GM18868 (cell line): ENCODE data around the gene PIGR.

Experiments
- ATAC-seq: cut with Tn5 transposase; IDR thresholded peaks from one replicate; pipeline ENCODE4 v1.9.1; 2021; ENCODE audit warnings: mild to moderate bottlenecking, moderate library complexity; ENCODE audit not compliant: unreplicated experiment

PIGR gene, protein sequence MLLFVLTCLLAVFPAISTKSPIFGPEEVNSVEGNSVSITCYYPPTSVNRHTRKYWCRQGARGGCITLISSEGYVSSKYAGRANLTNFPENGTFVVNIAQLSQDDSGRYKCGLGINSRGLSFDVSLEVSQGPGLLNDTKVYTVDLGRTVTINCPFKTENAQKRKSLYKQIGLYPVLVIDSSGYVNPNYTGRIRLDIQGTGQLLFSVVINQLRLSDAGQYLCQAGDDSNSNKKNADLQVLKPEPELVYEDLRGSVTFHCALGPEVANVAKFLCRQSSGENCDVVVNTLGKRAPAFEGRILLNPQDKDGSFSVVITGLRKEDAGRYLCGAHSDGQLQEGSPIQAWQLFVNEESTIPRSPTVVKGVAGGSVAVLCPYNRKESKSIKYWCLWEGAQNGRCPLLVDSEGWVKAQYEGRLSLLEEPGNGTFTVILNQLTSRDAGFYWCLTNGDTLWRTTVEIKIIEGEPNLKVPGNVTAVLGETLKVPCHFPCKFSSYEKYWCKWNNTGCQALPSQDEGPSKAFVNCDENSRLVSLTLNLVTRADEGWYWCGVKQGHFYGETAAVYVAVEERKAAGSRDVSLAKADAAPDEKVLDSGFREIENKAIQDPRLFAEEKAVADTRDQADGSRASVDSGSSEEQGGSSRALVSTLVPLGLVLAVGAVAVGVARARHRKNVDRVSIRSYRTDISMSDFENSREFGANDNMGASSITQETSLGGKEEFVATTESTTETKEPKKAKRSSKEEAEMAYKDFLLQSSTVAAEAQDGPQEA

DNA sequence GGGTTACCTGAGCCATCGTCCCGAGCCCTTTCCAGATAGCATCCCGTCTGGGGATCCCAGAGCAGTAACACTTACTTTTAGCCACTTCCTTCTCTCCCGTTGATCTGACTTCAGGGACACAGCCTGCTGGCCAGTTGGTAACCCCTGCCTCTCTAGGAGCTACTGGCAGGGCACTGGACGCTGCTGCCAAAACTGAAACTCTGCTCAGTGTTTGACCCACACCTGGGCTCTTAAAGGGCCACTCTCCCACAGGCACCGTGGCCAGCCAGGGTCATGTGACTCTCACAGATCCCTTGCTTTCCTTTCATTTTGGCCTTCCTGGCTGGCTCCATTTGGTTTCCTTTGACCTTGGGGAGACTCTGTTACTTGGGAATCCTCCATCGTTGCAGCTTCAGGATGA, at the start of gene PIGR:
PIGR (minus strand) TSS at position 206 of the 400 bp plus-strand sequence. CDS start 5,935 bp downstream, outside the sequence.
- no peak for ATAC-seq

DNA sequence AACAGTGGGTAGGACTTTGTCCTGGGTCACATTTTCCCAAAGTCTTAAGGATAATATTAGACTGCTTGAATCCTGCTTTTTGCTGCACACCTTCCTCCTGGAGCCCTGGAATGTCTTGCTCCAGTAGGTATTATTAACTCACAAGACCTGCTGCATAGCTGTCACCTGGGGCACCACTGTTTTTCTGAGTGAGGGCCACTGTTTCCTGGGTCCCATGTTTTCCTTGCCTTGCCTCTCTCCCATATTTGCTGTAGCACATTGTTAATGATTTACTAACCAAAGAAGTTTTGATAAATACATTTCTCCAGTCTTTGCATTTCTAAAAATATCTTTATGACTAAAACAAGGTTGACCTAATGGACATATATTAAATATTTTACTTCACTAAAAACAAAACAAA, 46.5 kb upstream of the PIGR start:
- ATAC-seq = no peak

DNA sequence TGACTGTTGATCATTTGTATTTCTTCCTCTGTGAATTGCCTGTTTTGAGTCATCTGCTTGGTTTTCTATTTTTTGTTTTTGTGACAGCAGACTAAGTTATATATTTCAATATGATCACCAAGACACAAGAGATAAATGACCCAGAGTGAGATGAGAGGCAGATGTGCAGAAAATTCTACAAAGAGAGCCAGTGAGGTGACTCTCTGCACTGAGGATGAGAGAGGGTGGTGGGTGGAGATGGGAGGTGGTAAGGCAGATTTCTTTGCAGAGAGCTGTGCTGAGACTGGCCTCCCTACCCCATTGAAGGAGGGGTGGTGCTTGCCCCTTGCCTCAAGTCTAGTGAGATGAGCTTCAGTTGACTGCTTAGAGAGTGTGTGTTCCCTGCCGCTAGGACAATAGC, 41.6 kb upstream of the PIGR start:
- no peak for ATAC-seq

DNA sequence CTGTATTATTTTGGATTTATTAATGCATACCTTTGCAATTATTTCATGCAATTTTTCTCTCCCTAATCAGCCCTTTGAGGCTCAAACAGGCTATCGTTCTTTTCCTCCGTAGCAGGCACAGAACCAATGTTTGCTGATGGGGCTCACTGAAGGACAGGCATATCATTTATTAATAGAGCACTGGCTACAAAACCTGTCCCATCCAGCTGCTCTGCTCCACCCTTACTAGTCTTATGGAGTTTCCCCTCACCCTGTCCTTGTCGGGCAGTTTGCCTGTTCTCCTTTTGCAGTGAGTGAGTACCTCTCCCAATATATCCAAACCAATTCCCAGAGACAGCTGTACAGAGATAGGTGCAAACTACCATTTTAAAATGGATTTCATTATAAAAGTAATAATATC, 40.6 kb upstream of the PIGR start:
- no peak for ATAC-seq

DNA sequence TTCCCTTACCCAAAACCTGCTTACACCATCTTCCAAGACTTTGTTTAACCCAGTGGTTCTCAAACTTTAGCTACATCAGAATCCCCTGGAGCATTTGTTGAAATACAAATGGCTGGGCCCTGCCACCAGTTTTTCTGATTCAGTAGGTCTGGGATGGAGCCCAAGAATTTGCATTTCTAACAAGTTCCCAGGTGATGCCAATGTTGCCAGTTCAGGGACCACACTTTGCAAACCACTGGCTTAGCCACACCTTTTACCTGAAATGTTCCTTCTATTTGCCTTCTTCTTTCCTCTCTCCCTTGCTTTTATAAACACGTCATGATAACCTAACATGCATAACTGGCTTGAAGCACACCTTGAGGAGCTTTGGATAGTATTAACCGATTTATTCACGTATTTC, 40.1 kb upstream of the PIGR start:
- ATAC-seq = no peak

DNA sequence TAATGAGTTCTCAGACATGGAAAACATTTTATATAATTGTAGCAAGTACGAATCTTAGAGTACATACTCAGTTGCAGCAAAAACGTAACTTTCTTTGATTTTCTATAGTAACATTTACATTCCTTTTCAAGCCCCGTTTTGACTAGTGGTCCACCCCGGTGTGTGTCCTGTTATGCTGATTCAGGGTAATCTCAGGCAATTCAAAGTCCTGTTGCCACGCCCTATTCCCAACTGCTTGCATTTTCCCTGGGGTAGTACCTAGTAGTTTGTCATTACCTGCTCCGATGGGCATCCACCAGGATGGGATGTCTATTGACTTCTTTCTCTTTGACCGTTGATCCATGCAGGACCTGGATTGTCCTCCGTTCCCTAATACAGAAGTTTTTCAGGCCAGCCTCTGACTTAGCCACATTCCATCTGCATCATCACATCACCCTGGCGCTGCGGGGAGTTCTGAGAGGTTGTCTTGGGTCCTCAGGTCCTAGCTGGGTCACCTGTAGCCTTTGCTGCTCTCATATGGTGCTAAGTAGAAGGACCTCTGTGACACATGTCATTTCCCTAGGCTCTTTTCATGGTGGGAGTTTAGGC, 39.0 kb upstream of the PIGR start:
- ATAC-seq = no peak

DNA sequence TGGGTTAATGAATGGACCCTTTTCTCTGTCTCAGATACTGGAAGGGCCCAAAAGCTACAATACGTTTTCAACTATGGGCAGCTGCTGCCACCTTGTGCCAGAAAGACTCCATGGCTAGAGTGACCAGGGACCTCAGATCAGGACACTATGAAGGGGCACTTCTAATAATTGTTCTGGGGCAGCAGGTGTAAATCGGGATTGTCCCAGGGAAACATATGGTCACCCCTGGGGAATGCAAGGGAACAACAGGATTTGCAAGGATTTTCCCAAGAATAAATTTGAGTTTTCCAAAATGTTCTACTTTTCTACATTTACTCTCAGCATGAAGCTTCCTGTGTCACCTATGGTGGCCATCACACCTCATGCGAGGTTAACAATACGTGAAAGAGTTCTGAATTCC, 36.0 kb upstream of the PIGR start:
- no peak for ATAC-seq

DNA sequence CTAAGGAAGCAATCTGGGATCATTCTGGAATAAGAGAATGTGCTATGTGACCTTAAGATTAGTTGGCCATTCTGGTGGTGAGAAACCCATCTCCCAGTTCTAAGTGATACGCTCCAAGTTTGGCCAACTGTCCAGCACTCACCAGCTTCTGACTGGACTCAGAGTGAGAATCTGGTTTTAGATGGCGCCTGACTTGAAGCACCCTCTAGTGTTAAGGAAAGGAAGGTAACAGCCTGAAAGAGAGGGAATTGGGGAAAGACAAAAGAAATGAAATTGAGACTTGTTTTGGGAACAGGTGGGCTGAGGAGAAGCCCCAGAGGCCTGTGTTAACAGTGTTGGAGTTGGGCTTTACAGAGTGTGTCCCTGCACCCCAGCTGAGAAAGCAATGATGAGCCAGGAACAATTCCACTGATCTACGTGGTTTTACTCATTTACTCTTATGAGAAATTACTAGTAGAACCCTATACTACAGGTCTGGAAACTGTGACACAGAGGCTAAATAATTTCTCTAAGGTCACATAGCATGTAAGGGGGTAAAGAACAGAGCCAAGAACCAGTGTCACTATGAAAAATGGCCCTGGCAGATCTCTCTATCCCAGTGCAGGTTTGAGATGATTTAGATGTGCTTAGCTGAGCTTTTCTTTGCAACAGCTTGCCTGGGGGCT, 33.2 kb upstream of the PIGR start:
- ATAC-seq = no peak

DNA sequence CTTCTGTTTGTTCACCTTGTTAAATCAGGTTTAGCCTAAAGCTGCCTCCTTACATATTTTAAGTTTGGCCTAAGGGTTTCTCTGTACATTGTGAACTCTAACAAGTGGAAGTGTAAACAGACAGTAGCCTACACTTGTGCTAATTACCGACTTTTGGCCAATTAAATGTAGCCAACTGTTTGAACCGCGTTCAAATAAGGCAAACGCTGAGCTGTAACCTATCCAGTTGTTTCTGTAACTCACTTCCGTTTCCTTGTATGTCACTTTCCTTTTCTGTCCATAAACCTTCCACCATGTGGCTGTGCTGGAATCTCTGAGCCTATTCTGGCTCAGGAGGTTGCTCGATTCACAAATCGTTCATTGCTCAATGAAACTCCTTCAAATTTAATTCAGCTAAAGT, 32.0 kb upstream of the PIGR start:
- no peak for ATAC-seq

DNA sequence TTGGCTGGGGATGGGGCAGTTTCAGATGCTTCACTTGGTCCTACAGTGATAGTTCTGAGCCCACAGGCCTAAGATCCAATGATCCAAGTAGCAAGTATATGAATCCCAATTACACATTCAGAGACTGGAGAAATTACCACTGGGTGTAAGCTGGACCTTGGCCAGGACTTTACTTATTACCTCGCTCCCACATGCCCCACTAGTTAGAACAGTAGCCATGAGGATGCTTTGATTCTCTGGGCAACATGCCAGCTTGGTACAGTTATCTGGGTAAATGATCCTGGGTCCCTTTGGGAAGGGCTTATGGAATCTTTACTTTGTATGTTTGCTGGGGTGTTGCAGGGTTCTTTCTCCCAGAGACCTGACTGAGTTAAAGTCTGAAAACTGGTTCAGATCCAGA, 29.0 kb upstream of the PIGR start:
- no peak for ATAC-seq

DNA sequence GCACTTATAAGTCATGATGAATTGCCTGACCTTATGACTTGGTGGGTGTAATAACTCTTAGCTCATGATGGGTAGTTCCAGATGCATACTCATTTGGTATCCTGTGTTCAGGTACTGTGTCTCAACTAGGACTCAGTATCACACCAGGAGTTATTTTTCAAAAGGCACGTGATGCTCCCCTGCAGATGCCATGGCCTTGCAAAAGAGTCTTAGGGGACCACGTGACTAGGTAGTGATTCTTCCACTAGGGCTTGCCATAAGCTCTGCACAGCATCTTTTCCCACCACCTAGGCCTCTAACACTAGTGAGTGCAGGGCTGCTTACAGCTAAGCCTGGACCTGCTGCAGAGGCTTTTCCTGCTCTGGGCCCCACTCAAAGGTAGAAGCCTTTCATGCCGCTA, 27.9 kb upstream of the PIGR start:
- no peak for ATAC-seq

DNA sequence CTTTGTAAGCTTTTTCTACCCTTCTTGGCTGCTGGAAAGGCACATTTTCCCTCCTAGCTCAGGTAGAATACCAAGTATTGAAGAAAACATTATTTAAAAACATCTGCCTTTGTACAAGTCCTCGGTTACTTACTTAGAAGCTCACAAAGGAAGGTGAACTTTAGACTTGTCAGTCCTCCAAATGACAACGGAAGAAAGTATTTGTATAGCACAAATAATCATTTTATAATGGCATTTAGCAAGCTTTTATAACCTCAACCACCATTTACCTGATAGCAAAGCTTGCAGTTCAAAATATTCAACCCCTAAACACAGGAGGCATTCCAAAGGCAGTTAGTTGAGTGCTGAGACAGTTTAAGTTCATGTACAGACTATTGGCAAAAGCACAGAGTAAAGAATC, 26.5 kb upstream of the PIGR start:
- no peak for ATAC-seq

DNA sequence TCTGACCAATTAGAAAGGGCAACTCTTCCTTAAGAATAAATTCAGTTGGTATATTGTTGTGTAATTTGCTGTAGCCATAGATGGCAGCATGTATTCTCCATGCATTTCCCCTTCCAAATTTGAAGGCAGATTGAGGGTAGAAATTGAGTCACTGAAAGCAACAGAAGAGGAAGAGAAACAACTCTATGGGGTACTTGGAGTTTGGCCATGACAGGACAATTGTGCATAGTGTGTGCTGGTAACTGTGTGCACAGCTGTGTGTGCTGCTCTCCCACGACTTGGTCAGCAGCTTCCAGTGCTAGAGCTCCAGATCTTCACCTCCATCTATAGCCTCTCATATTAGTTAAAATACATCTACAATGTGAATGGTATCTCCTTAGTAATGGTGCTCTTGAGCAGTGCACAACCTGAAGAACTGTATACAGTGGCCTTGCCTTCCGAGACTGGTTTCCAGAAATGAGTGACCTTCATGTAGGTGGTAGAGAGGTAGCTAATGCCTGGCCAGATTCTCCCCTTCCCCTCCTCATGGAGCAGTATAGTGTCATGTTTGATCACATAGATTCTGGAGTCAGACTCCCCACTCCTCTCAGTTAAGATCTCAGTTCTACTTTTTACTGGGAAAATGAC, 24.9 kb upstream of the PIGR start:
- ATAC-seq = peak; percentile 75

DNA sequence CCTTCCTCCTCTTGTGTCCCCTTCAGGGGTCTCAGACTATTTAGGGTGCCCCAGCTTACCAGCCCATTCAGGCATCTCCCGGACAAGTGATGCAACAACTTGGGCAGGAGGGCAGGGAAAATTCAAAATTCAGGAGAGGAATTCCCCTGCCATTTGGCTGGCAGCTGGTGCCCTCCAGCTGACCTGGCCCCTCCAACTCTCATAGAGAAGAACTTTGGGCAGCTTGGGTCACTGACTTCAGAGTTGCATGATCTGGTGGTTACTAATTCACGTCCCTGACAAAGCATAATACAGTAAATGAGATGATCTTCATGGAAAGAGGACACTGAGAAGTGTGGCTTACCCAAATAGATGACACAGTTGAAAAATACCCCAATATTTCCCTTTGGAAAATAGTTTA, 24.2 kb upstream of the PIGR start, which contains the start of gene FCAMR:
FCAMR (minus strand) TSS at position 15 of the 400 bp plus-strand sequence. CDS start 335 bp downstream, outside the sequence.
- ATAC-seq = no peak

DNA sequence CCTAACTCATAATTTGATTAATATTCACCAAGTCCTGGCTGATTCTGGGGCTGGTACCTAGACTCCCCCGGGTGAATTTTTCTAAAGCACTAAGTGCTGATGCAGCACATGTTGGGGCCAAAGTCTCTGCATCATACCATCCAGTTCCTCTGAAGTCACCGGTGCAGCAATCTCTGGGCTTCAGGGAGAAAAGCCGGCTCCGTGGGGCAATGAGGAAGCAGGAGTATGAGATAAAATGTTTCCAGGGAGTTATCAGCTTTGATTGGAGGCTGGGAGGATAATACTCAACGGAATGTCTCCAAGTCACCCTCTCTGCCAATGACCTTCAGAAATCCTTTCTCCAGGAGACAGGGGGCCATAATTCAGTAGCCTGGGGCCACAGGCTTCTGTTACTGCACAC, 22.8 kb upstream of the PIGR start:
- no peak for ATAC-seq

DNA sequence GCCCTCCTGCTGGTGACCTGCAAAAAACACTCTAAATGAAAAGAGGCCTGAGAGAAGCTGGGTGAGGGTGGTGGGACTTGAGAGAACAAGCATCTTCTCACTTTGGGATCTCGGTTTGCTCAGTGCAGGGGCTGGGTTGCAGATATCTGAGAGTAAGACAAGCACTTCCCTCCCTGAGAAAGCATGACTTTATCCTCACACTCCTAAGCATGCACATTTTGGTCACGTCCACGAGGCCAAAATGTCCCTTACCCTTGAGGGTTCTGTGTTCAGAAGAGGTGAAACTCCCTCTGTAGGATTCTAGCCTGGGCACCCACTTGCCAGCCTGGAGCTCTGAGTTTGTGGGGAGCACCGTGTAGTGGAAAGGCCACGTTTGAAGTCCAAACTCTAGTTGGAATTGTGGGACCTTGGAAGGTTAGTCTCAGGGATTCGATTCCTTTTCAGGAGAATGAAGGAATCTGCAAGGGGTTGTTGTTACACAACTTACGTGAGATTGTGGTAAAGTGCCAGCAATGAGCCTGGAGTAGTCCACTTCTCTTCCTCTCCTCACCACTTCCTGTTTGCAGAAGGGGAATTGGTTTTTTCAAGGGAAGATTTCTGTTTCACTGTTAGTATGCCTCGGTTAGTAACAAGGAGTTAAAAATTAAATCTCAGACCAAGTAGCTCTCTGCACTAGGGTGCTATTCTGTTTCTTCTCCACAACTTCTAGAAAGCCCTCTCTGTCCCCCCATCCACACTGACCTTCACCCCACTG, 21.0 kb upstream of the PIGR start:
- ATAC-seq = peak; percentile 47

DNA sequence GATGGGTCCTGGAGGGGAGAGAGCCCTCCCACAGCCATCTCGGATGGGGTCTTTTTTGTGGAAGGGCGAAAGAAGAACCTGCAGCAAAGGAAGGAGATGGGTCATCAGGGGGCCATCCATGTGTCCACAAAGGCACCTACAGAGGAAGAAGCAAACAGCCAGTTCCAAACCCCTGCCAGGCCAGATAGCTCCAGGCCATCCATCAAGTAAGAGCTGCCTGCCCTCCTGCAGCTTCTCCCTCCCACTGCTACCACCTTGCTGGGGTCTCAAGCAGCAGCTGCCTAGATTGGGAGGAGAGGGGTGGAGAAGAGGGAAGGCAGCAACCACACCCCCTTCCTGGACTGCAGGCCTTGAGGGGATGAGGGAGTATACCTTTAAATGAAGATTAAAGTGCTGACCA, 19.5 kb upstream of the PIGR start:
- no peak for ATAC-seq

DNA sequence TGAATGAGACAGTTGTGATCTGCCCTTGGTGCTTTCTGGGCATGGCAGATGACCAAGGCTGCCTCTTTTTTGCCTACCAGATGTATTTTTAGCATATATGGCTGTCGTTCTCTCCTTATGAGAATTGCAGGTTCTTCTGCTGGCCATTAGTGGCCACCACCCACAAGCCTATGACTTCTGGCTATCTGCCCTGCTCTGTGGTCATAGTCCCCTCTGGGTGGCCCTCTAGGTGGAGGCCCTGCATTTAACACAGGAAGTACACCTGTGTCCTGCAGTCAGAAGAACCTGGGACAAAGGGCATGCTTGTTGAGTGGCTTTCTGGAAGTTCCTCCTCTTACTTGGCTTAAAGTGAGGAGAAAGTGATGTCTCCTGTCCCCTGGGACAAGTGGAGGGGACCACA, 17.5 kb upstream of the PIGR start:
- no peak for ATAC-seq

DNA sequence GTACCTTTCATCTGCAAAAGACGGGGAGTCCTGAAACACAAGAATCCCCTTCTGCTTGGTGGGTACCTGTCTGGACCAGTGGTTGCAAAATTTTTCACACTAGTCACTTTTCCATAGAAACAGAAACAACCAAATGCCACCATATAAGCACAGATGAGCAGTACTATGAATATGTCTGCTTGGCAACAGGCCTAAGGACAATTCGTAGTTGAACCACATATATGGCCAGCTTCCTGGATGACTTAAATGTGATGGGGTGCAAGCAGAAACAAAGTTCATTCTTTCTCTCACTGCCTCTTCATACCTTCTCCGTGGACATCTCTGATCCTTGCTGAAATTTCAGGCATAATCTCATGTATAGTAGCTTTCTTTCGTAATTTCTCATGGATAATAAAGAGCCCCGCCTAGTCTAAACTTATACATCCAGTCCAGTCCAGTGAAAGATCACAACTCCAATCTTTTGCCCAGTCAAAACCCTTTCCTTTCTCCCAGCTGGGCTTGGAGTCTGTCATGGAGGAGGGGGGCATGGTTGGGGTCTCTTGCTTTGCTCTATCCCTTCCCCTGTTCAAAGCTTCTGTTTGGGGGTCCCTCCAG, 16.9 kb upstream of the PIGR start:
- no peak for ATAC-seq

DNA sequence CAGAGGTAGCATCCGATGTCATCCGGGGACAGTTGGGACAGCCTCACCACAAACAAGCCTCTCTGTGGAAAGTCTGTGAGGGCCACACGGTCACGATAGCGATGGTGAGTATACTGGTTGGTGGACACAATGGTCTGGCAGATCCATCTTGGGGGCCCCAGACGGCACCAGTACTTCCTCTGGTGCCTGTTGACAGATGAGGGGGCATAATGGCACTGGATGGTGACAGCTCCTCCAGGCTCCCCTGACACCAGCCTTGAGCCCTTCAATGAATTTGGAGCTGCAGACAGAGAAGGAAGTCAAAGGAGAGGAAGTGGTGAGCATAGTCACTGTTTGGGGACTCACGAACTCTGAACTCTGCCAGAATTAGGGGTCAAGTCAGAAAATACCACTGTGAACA, 16.0 kb upstream of the PIGR start:
- ATAC-seq = no peak
